Stimulated activated CD8-positive, alpha-beta memory T cell treated with anti-CD3 and anti-CD28 coated beads, Interleukin-4, amount 100 ng/mL, for 24 hours (primary cell): ENCODE data around the gene PTCHD1.

Source experiments
- DNase-seq: peaks from one replicate; pipeline ENCODE4 v3.0.0-alpha.2; 2020; ENCODE audit warnings: low read depth

PTCHD1 gene

DNA sequence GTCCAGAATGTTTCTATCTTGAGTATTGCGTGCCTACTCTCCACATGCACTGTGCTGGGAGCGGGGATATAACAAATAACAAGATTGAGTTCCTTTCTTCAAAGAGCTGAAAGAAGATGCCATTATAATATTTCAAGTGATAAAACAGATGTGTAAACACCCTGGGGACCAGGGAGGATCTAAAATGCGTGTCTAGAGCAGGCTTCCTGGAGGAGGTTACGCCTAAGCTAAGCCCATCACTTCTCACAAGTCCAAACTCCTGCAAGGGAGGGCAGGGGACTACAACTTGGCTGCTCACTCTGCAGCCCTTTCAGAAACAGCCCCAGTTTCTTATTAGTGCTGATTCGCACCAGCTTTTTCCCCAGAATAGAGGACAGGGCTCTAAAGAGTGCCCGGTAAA lies 21.5 kb downstream of the PTCHD1 start:
- DNase-seq: no peak

DNA sequence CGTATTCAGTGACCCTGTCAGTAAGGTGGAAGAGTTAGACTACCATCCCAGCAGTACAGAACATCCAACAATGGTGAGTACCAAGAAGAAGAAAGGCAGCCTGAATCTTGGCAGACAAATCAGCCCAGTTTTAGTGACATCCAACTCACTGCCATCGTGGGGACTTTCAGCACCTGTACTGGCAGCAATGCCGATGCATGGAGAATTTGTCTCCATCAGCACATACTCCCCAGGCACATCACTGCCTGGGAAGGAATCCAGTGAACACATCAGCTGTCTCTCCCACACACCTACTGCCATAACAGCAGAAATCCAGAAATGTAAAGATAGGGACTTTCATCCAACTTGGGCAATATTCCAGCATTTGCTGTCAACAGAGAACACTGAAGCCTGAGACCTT lies 29.8 kb downstream of the PTCHD1 start:
- no peak for DNase-seq

DNA sequence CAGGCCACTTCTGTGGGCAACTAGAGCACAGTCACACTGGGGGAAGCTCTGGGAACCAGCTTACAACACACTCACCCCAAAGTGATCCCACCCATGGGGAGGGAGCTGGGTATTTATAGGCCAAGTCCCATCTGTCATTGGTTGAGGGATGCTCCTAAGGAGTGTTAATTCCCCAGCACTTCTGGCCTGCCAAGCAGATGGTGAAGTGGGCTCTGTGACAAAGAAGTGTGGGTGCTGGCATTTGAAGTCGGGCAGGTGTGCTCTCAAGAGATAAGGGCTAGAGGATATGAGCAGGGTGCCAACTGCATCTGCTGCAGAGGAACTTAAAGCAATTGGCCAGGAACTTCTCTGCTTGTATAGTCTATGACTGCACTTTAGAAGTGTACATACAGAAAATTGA lies 30.9 kb downstream of the PTCHD1 start:
- DNase-seq: no peak

GRCh38 chrX:23366914-23367313 lies 32.3 kb downstream of the PTCHD1 start:
- DNase-seq: no peak

GRCh38 chrX:23369027-23369426 lies 34.4 kb downstream of the PTCHD1 start:
- DNase-seq: no peak

- no peak for DNase-seq
Observed at GRCh38 chrX:23372220-23372902, 37.7 kb downstream of the PTCHD1 start.

DNA sequence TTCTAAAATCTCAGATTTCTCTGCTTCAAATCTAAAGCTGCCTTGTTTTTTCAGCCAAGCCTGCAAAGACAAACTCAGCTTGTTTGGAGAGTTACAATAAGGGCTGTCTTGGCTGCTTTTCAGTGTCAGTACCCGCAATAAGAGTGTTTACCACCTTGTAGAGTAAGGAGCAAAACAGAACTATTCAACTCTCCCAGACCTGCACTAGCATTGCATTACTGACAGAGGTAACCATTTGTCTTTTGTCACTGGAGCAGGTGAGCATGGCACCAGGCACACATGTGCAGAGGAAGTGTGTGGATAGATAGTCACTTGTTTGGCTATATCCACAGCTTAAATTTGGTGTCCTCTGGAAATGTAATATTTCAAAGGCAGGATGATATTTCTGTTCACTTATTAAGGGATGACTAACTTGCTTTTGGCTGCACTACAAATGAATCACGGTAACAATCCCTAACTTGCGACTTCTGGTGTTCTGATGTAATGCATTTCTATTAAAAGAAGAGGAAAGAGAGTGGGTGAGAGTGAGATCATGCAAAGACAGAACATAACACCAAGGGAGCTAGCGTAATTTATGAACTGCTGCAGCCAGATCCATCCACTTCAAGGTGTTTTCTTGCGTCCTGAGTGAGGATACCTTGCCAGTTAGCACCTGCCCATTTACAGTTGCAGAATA lies 38.6 kb downstream of the PTCHD1 start:
- no peak for DNase-seq

- no peak for DNase-seq
Observed at GRCh38 chrX:23374291-23374690, 39.6 kb downstream of the PTCHD1 start.

DNA sequence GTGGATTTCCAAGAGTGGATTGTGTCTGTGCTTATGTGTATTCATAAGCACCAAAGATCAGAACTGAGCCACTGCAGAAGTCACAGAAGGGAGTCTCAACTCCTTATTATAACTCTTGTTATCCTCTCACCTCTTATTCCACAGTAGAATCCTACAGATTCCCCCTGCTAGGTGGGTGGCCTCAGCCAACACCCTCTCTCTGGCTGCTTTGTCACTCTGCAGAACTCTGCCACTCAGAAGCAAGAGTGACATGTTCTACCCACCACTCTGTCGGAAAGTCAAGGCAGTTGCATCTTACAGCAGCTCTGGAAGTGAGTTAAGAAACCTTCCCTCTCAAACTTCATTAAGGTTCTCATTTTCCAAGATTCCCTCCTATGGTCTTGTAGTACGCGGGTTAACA lies 41.9 kb downstream of the PTCHD1 start:
- no peak for DNase-seq

- DNase-seq: no peak
Observed at GRCh38 chrX:23380581-23380980, 45.9 kb downstream of the PTCHD1 start.

- DNase-seq: no peak
Observed at GRCh38 chrX:23381099-23382087, 46.7 kb downstream of the PTCHD1 start.

DNA sequence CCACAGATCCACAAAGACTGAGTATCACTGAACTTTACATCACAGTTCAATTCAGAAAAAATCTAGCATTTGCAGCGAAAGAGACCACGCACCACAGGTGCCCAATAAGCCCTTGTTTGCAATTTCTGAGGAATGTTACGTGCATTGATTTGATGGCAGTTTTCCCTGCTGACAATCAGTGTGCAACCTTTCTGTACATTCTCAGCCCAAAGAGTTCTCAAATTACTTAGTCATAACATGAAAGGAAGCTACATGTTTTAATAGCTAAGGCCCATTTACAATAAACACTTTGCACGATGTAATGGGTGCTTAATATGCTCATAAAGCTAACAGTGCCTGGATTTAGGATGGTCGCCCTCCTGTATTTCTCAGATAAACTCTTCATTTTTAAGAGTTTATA lies 47.9 kb downstream of the PTCHD1 start:
- DNase-seq: no peak

DNA sequence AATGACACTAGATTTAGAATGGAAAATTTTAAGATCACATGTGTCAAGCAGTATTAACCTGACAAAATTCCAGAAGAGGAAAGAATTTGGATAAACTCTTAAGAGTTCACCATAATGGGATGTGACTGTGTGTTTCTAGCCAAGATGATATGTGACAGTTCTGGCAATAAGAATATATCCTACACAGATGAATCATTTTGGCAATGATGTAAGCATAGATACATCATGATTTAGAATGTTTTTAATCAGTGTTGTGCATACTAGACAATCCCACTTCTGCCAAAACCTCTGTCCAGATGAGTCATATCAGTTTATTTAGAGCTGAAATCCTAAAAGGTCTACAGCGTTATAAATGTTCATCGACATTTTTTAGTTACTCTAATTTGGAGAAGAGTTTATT lies 48.8 kb downstream of the PTCHD1 start:
- DNase-seq: no peak

DNA sequence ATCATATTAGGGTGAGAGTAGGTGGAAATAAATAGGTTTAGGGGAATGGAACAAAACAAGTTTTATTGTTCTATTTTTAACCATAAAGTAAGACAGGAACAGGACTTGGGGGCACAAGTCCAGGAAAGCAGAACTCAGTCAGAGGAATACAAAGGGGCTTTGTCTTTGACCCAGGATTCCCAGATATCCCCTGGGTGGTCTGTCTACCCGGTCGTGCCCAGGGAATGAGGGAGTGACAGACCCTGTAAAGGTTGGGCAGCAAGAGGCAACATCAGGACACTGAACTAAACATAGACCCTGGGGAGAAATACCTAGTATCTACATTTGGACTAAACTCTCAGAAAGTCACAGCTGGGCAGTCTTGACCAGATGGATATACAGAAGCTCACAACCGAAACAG lies 50.6 kb downstream of the PTCHD1 start:
- DNase-seq: no peak

DNA sequence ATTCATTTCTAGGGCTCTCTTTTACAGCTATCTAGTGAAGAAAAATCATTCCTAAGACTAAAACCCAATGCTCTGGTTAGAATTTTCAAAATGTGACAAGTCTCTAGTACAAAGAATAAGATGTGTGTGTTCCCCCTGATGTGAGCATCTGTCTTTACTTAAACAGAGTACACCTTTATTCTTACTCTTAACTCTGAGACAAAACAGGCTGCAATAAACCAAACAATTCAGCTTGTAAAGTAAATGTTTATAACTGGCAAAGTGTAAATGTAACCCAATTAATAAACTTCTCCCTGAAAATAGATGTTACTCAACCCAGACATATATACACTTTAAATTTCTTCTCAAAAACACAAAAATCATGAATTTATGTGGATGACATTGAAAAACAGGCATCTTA lies 51.6 kb downstream of the PTCHD1 start:
- DNase-seq: no peak

GRCh38 chrX:23386726-23387125 lies 52.1 kb downstream of the PTCHD1 start:
- no peak for DNase-seq

GRCh38 chrX:23387550-23388184 lies 53.0 kb downstream of the PTCHD1 start:
- DNase-seq: no peak

- DNase-seq: no peak
Observed at GRCh38 chrX:23389196-23389792, 54.6 kb downstream of the PTCHD1 start.

DNA sequence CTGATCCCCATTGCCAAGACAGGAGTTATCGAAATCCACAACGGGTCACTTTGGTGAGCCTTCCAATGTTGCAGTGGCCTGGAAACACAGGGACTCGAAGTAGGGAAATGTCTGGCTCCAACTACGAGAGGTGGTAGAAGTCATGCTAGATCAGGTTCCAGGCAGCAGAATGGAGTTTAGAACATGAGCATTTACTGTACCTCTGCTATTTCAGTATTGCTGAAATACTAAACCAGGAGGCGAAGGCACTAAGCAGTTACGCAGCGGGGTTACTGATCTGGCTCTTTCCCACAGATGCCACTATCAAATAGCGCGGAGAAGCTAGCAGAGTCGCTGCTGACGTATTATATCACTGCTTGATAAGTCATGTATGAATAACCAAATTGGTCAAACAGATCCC lies 56.3 kb downstream of the PTCHD1 start:
- DNase-seq: no peak

DNA sequence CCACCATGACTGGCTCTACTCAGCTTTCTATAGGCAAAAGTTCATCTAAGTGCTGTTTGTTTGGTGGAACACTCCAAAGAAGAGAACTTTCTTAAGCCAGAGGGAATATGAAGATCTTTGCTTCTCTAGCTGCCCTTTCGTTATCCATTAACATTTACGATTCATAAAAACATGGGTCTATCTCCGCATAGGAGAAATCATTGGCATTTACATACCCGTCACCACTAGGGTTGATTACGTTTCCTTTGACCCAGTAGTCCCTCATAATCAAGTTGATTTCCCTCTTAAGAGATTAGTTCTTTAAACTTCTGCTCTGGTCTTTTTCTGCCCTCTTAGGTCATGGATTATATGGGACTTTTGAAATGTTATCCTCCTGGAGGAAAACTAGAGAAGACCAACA lies 57.5 kb downstream of the PTCHD1 start:
- DNase-seq: no peak

- DNase-seq: no peak
Observed at GRCh38 chrX:23394421-23394820, 59.8 kb downstream of the PTCHD1 start.

DNA sequence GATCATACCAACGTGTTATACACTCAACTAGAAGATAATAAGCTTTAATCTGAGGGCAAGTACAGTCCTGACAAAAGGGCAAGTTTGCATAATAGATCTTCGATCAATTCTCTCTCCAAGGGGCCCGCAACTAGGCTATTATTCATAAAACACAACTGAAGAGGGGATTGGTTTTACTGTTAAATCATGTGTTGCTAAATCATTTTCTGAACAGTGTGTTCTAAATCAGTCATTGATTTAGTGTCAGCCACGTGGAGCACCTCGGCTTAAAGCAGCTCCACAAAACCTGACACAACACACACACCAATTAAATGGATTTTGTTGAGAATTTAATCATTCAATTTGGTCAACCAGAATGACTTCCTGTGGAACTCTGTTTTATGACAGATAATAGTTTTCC lies 61.6 kb downstream of the PTCHD1 start:
- DNase-seq: no peak
